Astrocyte of the cerebellum (primary cell): ENCODE results near the gene DUSP7.
A peak's percentile ranks its signal among the peaks of the same experiment; 100 is the strongest.

Experiments used
- DNase-seq: peaks from one replicate; pipeline ENCODE4 v3.0.0-alpha.2; 2011; ENCODE audit warnings: low read depth
- H3K4me3 ChIP-seq: 2 replicates; pipeline ENCODE4 v1.5.1; 2011; ENCODE audit warnings: mild to moderate bottlenecking, low read depth, low read length, moderate library complexity
- in situ Hi-C: cut with HindIII; loops from 2 replicates; pipeline ENCODE4 v1.10.0; 2017; ENCODE audit warnings: low sequenced_read_pairs
- TF ChIP-seq, protein P1 (sequence below): IDR thresholded peaks from 2 replicates; pipeline ENCODE4 v1.5.1; 2012; ENCODE audit warnings: low read length, low read depth, moderate library complexity, mild to moderate bottlenecking; ENCODE audit errors: missing control alignments

The DUSP7 gene

DNA sequence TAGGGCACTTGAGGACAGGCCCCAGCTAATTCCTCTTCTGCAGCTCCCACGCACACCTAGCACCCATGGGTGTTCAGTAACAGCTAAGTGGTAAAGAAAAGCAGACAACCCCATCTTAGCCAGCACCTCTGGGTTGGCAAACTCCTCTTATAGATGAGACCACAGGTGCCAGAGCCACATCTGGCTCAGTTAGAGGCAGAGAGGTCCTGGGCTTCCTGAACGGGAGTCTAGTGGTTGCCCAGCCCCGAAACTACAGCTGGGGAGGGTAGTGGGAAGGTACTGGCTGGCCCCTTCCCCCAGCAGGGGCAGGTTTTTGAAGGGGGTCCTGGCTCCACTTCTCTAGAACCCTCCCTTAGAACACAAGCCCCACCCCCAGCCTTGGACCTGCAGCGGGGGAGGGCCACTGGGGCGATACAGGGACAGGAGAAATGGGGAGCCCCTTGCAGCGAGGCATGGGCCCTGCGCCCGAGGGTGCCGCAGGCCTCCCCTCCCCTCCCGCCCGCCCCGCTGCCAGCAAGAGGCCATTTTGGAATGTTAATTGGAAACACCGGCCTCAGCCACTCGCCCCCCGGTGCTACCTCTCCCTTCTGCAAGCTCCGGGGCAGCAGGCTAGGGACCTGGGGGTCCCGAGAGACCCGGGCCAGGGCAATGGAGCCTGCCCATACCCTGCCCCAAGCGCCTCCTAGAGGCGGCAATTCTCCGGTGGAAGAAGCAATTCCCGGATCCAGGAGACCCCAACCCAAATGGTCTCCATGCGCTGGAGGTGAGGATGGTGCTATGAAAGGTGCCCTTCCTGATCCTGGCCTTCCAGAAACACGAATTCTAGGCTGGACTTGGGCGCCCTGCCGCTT lies 1.5 kb downstream of the DUSP7 start:
- in situ Hi-C loops = no loop called here
- peak overlapping the region; percentile 91 for H3K4me3 ChIP-seq
- DNase-seq = no peak
- TF ChIP-seq, protein P1, sequence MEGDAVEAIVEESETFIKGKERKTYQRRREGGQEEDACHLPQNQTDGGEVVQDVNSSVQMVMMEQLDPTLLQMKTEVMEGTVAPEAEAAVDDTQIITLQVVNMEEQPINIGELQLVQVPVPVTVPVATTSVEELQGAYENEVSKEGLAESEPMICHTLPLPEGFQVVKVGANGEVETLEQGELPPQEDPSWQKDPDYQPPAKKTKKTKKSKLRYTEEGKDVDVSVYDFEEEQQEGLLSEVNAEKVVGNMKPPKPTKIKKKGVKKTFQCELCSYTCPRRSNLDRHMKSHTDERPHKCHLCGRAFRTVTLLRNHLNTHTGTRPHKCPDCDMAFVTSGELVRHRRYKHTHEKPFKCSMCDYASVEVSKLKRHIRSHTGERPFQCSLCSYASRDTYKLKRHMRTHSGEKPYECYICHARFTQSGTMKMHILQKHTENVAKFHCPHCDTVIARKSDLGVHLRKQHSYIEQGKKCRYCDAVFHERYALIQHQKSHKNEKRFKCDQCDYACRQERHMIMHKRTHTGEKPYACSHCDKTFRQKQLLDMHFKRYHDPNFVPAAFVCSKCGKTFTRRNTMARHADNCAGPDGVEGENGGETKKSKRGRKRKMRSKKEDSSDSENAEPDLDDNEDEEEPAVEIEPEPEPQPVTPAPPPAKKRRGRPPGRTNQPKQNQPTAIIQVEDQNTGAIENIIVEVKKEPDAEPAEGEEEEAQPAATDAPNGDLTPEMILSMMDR = peak; percentile 52

DNA sequence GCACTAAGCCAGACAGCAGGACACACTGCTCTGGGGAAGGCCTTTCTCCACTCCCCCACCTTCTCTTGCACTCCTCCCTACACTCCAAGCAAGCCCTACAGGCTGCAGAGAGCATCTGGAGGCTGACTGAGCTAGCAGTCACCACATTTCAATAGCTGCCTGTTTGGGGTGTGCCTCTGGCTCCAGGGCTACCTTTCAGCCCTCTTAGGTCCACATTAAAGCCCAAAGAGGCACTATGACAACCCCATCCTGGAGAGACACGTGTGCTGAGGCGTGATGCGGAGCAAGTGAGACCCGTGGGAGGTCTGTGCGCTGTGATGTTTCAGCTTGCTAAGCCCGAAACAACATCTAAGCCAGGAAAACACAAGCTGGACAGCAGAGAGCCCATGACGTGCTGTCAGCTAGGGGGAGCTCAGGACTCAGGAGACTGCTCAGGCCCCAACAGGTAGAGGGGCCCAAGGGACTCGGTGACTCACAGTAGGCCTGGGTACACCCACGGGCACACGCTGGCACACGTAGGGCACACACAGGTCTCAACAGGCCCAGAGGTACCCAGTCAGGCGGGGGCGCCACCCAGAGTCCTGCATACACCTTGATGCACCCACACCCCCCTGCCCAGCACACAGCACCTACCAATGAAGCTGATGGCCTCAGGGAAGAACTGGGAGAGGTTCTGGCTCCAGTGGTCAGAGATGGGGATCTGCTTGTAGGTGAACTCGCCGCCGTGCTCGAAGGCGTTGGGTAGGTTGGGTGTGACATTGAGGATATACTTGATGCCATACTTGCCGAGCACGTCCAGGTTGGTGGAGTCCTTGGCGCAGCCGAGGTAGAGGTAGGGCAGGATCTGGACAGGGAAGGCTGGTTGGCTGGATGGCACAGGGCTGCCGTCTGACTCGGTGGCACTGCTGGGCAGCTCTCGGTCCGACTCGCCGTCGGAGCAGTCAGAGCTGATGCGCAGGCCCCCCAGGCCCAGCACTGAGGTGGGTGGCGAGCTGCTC lies 2.8 kb downstream of the DUSP7 start:
- no peak for DNase-seq
- in situ Hi-C loops = no loop called here
- H3K4me3 ChIP-seq = peak overlapping the region; percentile 26
- TF ChIP-seq, protein P1 = peak; percentile 32

DNA sequence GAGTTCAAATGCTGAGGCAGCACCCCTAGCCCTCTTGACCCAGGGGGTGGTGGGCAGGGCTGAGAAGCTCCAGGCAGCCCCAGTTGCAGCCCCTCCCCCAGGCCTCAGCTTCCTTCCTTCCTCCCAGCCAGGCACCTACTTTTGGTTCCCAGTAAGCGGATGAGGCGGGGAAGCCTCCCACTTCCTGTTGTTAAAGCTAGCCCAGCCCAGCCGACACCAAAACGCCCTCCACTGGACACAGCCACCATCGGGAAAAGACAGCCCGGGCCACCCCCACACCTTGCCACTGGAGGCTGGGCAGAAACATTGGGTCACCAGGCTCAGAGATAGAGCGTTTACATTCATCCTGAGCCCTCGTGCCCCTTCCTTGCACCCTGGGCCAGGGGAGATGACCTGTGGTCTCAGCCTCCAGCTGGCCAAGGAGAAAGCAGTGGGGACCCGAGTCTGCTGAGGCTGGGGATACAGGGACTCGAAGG lies 3.5 kb downstream of the DUSP7 start:
- in situ Hi-C loops = no loop called here
- TF ChIP-seq, protein P1 = peak; percentile 52
- peak overlapping the region; percentile 26 for H3K4me3 ChIP-seq
- DNase-seq = no peak

DNA sequence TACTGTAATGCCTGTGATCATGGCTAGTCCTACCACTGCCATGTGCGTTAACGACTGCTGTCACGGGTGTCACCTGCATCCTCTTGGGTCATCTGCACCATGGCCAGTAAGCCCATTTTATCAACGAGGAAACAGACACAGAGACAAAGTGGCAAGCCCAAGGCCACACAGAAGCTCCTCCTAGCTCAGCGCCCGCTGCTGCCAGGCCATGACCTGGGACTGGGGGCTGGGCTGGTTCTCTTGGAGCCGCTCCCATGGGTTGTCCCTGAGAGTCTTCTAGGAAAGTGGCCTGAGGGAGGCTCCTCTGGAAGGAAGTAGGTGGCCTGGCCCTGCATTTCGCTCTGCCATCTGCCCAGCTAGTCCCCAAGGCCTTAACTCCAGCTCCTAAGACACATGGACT lies 4.9 kb downstream of the DUSP7 start:
- no peak overlapping the region for H3K4me3 ChIP-seq
- TF ChIP-seq, protein P1 = no peak
- in situ Hi-C loops = no loop called here

DNA sequence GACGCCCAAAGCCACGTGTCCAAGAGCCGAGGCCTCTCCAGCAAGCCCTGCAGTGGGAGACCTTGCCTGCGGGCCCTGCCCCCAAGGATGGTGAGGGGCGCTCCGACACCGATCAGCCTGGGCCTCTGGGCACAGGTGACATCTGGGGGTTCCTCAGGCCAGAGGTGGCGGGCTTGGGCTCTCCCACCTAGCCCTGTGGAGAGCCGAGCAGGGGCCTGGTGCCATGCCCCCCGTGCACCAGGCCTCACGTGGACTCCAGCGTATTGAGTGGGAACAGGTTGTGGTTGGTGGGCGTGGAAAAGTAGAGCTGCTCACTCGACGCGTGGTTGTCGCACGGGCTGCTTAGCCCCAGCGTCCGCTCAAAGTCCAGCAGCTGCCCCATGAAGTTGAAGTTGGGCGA lies 5.8 kb downstream of the DUSP7 start:
- in situ Hi-C loops = no loop called here
- TF ChIP-seq, protein P1 = no peak
- no peak overlapping the region for H3K4me3 ChIP-seq
- no peak for DNase-seq

More for the DNA sequence above, 4.9 kb downstream of the DUSP7 start:
- DNase-seq = no peak

DNA sequence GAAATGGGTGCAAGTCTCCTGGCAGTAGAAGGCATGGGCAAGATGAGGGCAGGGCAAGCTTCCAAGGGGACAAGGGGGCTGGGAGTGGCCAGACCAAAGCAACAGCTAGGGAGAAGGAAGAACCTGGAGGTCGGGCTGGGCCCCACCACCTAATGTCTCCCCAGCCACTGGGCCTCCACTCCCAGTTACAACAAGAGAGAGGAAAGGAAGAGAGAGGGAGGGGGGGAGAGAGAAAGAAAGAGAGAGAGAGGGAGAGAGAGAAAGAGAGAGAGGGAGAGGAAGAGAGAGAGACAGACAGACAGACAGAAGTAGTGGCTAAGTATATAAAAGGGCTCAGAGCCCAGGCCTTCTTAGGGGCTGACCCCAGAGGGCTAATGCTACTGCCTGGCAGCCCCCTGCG lies 6.9 kb downstream of the DUSP7 start:
- DNase-seq = no peak
- in situ Hi-C loops = loop anchor here (5.0 kb wide), 3 partner anchors 43 to 103 kb away; partner anchors contain the start of gene POC1A
- TF ChIP-seq, protein P1 = no peak
- H3K4me3 ChIP-seq = no peak overlapping the region
